Right renal pelvis (tissue), 4 donors: Measurements from ENCODE around the gene AASS. TPM values are rescaled to one million over a fixed set of nuclear protein-coding genes. Genes with fewer than 3 reads are reported as not detected.
A peak's percentile ranks its signal among the peaks of the same experiment; 100 is the strongest.
"Not testable (repeated sequence)": the region's sequence is repeated elsewhere in the genome, so short reads cannot be mapped to it uniquely, and the experiment has no call there.

Experiments used
- DNase-seq, 4 donors: peaks; one replicate each; pipeline ENCODE4 v3.0.0-alpha.2; 2013; ENCODE audit warnings: low read depth in 4 of 4, low spot score in 3 of 4, missing footprints in 1 of 4
- polyA plus RNA-seq, 4 donors: library from polyadenylated mRNA; unstranded; fragments of 120-200 nt; gene quantifications; one replicate each; pipeline ENCODE4 v1.2.1, GENCODE V29; 2013; ENCODE audit not compliant: insufficient read length in 4 of 4

Gene AASS
- polyA plus RNA-seq = 10 to 100 TPM; 36.0 to 49.5 (median 44.6) TPM

- peak; percentile 88 to 93 (median 92) for DNase-seq
Observed at GRCh38 chr7:122143751-122144711, at the start of gene AASS. TSS of gene AASS (minus strand) at chr7:122144249. CDS start at chr7:122133726, 10,523 bp downstream.

- DNase-seq = no peak
Observed at GRCh38 chr7:122188785-122189184, 44.7 kb upstream of the AASS start.

GRCh38 chr7:122183106-122183505 is 39.1 kb upstream of the AASS start:
- no peak for DNase-seq

GRCh38 chr7:122182081-122182480 is 38.0 kb upstream of the AASS start:
- no peak for DNase-seq

GRCh38 chr7:122172144-122172543 is 28.1 kb upstream of the AASS start:
- DNase-seq = not testable (repeated sequence)

- DNase-seq = no peak
Observed at GRCh38 chr7:122166740-122167139, 22.7 kb upstream of the AASS start.

GRCh38 chr7:122166275-122166674 is 22.2 kb upstream of the AASS start:
- DNase-seq = no peak

GRCh38 chr7:122161628-122162027 is 17.6 kb upstream of the AASS start:
- no peak for DNase-seq

- DNase-seq = no peak
Observed at GRCh38 chr7:122155566-122155965, 11.5 kb upstream of the AASS start.

GRCh38 chr7:122148878-122149277 is 4.8 kb upstream of the AASS start:
- no peak for DNase-seq

- no peak for DNase-seq
Observed at GRCh38 chr7:122148081-122148480, 4.0 kb upstream of the AASS start.

- no peak for DNase-seq
Observed at GRCh38 chr7:122145937-122146645, 2.0 kb upstream of the AASS start.

GRCh38 chr7:122143376-122143750 is 686 bp downstream of the AASS start:
- DNase-seq = peak in 1 of 4 donors; percentile 31

GRCh38 chr7:122140918-122141317 is 3.1 kb downstream of the AASS start:
- DNase-seq = no peak

GRCh38 chr7:122137251-122138077 is 6.6 kb downstream of the AASS start:
- DNase-seq = no peak

GRCh38 chr7:122136639-122137245 is 7.3 kb downstream of the AASS start:
- DNase-seq = no peak

GRCh38 chr7:122136078-122136477 is 8.0 kb downstream of the AASS start:
- DNase-seq = no peak

GRCh38 chr7:122135275-122135674 is 8.8 kb downstream of the AASS start:
- no peak for DNase-seq

GRCh38 chr7:122134793-122135192 is 9.3 kb downstream of the AASS start:
- DNase-seq = not testable (repeated sequence)

GRCh38 chr7:122133477-122133876 is 10.6 kb downstream of the AASS start:
- no peak for DNase-seq
